ENCODE results near the gene ADRA2A.

DNA sequence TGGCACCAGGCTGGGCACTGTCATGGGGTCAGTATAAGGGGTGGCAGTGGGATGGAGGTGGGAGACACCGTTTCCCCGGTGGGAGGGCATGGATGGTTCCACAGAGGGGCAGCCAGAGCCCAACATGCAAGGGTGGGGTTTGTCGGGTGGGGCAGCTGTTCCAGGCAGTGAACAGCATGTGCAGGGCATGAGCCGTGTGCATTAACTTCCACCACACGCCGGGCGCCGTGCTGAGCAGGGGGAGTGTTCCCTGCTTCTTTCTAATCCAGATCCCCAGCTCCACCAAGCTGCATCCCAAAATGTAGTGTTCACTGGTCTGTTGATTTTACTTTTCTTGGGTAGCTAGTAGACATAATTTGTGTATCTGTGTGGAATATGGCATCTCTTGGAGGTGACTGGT, 29.3 kb downstream of the ADRA2A start:
- TF ChIP-seq, protein P1, sequence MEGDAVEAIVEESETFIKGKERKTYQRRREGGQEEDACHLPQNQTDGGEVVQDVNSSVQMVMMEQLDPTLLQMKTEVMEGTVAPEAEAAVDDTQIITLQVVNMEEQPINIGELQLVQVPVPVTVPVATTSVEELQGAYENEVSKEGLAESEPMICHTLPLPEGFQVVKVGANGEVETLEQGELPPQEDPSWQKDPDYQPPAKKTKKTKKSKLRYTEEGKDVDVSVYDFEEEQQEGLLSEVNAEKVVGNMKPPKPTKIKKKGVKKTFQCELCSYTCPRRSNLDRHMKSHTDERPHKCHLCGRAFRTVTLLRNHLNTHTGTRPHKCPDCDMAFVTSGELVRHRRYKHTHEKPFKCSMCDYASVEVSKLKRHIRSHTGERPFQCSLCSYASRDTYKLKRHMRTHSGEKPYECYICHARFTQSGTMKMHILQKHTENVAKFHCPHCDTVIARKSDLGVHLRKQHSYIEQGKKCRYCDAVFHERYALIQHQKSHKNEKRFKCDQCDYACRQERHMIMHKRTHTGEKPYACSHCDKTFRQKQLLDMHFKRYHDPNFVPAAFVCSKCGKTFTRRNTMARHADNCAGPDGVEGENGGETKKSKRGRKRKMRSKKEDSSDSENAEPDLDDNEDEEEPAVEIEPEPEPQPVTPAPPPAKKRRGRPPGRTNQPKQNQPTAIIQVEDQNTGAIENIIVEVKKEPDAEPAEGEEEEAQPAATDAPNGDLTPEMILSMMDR (IDR thresholded peaks at IDR 0.05), result no peak
- no peak for TF ChIP-seq POLR2A (IDR thresholded peaks at IDR 0.05)
